ENCODE data around the gene TRPC5OS.

TRPC5OS gene

GRCh38 chrX:111914398-111915090 lies 38.6 kb downstream of the TRPC5OS start:
- no peak for DNase-seq

- DNase-seq, result no peak
These were observed 41.6 kb downstream of the TRPC5OS start for GRCh38 chrX:111917591-111917990.

DNA sequence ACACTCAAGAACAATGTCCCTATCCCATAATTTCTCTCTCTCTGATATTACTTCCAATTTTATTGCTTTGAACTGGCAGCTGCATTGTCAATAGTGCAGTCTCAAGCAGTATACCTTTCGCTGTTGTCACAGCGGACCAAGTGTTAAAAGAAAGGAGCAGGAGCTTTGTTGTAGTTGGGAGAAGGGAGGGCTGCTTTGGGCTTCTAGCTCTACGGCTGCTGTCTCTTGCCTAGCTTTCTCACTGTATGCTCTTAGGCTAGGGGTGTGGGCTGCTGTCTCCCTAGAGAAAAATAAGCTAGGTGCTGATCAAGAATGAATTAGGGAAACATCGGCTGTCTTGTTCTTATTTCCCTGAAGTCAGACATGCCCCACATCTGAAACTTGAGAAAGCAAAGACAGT lies 52.5 kb downstream of the TRPC5OS start:
- no peak for DNase-seq

Data from activated gamma-delta T cell treated with Interleukin-2 at 50 U/mL for 16 hours (primary cell).